GF-D8 (cell line): ENCODE results near the gene MAN1A2.
"Not testable (repeated sequence)": the region's sequence is repeated elsewhere in the genome, so short reads cannot be mapped to it uniquely, and the experiment has no call there.

Experiments
- DNase-seq: peaks from one replicate; lab custom pipeline; 2025; lab: John Stamatoyannopoulos, UW

MAN1A2 gene

DNA sequence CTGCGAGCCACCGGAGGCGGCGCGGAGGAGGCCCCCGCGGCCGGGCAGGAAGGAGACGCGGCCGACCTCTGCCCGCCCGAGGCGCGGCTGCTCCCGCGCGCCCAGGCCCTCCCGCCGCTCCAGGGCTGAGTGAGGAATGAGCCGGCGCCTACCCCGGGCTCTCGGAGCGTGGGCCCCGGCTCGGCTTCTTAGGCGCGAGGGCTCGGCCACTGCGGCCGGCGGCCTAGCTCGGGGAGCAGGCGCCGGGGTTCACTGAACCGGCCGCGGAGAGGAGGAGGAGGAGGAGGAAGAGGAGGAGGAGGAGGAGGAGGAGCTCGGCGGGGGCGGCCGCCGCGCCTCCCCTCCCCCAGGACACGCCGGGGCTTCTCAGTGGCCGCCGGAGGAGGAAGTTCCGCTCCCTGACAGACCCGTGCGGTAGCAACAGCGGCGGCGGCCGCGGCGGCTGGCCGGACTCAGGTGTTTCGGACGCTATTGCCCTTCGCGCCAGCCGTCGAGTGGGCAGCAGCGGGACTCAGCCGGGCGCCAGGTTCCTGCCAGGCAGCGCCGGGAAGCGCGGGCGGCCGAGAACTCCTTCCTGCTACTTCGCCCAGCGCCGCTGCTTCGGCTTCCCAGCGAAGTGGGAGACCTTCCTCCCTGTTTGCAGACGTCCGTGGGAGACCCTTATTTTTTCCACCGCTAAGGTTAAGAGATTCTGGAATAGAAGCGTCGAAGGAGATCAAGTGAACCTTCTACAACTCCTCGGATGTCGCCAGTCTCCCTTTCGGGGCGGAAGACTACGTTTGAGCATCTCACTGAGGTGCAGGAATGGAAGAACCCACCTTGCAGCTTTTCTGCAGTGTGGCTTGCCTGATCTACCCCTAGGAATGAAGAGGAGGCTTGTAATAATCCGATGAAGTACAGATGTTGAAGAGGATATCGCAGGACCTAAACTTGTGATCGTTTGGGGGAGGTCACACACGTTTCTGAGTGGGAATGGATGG lies at the start of gene MAN1A2:
Gene MAN1A2 (plus strand): TSS at position 404 of the 980 bp plus-strand sequence. CDS start 735 bp downstream, outside the sequence.
- peak; percentile 77 for DNase-seq

DNA sequence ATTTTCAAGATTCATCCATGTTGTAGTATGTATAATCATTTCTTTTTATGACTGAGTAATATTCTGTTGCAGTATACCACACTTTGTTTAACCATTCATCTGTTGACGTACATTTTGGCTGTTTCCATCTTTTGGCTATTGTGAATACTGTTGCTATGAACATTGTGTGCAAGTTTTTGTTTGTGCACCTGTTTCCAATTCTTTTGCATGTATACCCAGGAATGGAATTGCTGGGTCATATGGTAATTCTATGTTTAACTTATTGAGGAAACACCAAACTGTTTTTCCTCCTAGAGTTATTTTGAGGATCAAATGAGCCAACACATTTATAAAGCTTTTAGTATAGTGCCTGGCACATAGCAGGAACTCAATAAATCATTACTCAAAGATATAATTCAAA lies 49.2 kb upstream of the MAN1A2 start:
- no peak for DNase-seq

DNA sequence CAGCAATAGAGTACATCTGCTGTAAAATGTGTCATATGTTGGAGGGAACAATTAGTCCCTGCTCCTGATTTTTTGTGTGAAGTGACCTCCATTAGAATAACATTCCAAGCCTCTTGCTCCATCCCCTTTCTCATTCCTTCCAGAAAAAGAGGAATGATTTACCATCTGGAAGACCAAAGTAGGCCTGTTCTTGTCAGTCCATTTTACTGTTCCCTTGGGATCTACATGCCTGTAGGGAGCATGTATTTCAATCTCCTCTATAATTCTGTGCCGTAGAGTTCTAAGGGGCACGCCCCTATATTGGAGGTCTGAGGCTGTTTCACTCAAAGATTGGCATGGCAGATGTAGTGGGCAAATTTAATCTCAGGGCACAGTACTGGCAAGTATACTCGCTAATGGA lies 48.8 kb upstream of the MAN1A2 start:
- no peak for DNase-seq

DNA sequence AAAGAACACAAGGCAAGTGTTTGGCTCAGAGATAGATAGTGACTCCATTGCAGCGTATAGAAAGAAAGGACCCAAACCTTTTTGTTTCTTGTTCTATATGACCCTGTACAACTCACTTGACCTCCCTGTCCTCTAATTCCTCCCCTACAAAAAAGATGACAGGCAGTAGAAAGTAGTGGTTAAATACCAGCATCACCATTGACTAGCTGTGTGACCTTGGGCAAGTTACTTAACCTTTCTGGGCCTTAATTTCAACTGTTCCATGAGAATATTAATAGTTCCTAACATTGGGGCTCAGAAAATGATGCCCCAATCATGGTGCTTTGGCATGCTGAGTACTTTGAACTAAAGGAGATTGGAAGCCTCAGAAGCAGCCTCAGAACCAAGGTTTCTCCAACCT lies 46.7 kb upstream of the MAN1A2 start:
- no peak for DNase-seq

DNA sequence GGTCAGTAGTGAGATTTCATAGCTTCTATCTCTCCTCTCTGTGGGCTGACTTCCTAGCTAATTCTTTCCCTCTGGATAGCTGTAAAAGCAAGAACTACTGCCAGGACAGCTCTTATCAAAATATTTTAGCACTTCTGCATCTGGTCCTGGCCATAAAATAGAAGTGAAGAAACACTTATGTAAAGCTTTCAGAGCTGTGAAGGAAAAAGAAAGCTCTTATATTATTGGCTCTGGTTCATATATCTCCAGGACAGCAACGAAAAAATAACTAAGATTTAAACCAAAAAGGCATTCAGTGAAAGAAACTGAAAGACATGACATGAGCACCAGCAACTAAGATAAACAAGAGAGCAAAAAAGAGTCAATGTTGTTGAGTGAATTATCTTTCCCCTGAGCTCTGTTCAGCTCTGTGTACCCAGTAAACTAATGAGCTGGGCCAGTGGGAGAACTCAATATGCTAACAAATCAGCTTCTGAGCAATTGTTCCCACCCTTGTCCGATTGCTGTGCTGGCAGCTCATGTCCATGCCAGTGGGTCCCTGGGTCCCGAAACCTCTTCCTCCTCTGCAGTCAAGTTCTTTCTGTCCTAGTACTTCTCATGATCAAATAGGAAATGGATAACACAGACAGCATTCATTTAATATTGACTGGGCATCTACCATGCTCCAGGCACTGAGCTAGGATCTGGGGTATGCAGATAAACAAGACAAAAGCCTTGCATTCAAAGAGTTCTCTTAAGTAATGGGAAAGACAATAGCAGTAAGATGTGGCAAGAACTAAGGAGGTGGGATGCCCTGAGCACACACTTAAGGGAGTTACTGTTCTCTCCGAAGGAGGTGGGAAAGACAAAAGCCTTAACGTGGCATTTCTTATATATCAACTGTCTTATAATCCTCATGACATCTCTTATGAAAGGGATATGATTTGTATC lies 45.3 kb upstream of the MAN1A2 start:
- DNase-seq: no peak

DNA sequence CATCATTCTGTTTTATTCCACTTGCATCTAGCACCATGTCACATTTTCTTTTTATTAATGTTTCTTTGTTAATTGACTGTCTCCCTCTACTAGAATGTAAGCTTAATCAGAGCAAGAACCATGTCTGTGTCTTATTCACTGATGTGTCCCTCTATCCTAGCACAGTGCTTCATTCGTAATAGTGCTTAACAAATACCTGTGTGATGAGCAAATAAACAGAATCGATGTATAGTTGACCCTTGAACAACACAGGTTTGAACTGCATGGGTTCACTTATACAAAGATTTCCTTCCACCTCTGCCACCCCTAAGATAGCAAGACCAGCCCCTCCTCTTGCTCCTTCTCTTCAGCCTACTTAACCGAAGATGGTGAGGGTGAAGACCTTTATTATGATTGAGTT lies 42.9 kb upstream of the MAN1A2 start:
- no peak for DNase-seq

DNA sequence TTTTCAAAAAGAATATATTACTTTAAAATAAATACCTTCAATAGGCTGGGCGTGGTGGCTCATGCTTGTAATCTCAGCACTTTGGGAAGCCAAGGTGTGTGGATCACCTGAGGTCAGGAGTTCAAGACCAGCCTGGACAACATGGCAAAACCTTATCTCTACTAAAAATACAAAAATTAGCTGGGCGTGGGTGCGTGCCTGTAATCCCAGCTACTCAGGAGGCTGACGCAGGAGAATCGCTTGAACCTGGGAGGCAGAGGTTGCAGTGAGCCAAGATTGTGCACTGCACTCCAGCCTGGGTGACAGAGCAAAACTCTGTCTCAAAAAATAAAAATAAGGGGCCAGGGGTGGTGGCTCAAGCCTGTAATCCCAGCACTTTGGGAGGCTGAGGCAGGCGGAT lies 41.2 kb upstream of the MAN1A2 start:
- not testable (repeated sequence) for DNase-seq

DNA sequence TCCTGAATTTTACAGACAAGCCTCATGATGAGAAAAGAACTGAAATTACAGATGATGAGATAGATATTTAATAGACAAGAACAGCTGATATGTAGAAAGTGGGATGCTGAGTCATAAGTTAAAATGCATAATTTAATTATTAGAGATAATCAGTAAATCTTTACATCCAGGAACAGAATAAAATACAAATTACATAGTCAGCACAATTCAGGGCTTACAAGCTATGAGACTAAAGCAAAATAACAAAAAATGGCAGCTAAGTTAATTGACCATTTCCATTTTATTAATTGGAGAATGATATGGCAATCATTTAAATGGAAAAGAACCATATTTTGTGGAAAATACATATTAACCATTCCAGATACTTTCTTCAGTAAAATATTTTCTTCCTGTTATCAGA lies 40.2 kb upstream of the MAN1A2 start:
- no peak for DNase-seq

DNA sequence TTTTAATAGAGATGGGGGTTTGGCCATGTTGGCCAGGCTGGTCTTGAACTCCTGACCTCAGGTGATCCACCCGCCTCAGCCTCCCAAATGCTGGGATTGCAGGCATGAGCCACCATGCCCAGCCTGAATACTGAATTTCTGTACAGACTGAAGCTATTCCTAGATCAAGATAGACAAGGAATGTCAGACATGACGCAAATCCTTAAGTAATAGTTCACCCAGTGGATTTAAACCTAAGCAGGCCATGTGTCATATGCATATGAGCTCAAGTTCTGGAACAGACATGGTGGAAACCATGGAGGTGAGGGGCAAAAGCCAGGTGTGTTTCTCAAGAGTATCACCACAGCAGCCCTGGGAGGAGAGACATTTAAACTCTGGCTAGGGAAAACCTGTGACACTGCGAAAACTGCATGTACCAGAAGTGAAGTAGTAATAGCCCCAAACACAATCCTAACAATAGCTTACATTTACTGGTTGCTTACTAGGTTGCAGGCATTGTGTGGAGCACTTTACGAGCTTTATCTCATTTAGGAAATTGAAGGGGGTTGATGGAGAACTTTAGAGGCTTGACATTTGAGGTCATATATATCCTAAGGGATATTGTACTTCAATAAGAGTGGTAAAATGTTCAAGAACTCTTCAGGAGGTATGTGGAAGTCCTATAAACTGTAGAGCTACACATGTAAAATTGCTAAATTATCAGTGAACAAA lies 31.7 kb upstream of the MAN1A2 start:
- DNase-seq: no peak

DNA sequence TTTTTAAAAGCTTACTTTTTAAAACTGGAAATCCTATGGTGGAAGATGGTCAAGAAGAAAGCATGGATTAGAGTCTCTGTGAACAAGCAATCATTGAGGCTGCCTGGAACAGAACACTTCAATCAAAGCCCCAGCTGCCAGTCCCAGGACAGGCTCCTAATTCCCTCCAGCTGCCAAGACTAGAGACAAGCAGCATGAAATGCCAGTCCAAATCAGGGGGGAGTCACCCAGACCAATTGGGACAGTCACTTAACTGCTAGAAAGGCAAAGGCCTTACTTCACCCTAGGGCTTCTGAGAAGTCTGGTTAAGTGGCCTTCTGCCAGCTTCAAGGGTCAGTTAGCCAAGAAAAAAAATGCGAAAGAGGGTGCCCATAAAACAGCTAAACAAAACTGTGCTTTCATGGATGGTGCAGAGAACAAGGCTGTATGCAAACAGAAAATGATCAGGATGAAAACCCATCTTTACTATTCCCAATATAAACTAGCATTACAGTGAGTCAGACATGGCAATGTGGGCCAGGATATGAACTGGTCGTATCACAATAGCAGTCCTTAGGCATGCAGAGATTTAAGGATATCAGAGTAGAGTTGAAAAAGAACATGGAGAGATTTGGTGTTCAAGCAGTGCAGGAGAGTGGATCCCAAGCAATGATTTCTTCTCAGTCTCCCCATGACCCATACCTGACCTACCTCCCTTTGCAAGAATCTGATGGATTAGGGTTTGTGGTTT lies 31.0 kb upstream of the MAN1A2 start:
- DNase-seq: no peak

DNA sequence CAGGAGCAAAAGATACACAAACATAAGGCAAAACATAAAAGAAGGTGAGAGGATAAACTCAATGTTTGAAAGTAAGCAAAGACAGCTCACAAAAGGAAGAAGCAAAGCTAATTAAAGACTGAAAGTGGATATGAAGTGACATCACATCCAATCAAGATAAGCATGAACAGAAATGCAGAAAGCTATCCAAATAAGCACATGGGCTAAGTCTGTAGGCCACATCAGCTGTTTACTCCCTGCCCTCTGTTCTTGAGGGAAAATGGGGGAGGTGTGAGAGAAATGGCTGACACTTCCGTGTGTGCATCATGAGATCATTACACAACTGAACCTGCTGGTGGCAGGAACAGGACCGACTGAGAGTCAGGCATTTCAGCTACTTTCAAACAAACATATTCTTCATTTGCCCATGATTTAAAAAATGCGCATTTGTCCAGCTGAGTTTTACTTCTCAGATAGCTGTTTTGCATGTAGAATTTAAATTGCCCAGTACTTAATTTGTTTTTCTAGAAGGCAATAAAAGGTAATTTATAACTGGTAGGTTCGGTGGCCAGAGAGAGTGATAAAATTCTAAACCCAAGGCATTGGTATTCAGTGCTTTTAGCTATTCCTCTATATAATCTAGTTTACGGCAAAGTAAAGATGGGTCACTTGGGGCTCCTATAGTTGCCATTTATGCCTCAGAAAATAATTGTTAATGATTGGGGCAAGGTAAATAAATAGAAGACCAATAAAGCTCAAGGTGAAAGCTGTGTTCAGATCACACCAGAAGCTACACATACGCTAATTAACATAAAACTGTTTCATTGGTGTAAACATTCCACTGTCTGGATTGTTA lies 27.2 kb upstream of the MAN1A2 start:
- no peak for DNase-seq

DNA sequence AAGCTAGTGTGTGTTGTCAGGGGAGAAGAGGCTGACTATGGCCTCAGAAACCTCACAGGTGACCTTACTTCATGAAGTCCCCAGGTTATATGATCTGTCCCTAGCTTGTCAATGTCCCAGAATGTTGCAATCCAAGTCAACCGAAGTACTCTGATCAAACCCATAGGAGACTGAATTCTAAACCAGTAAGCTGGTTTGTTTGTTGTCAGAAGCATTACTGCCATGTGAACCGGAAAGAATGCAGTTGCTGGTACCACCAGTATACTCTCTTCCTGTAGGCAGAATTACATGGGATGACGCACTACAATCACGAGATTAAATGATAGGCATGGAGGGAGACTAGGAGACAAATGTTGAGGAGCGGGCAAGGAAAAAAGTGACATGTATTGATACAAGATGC lies 26.1 kb upstream of the MAN1A2 start:
- DNase-seq: no peak

DNA sequence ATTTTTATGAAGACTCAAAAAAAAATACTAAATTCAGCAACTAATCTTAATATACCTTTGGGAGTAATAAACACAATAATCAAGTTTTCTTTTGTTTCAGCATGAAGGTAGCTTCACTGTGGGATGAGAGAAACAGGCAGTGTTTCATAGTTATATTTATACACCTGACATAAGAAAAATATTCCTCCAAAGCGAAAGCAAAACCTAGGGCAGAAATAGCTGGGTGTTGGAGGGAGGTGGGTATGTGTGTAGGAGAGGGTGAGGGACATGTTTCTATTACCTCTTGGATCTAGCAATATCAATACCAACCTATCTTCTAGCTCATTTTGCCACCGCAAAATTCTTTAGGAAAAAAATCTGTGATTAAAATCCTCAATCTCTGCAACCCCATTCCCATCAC lies 24.9 kb upstream of the MAN1A2 start:
- no peak for DNase-seq

DNA sequence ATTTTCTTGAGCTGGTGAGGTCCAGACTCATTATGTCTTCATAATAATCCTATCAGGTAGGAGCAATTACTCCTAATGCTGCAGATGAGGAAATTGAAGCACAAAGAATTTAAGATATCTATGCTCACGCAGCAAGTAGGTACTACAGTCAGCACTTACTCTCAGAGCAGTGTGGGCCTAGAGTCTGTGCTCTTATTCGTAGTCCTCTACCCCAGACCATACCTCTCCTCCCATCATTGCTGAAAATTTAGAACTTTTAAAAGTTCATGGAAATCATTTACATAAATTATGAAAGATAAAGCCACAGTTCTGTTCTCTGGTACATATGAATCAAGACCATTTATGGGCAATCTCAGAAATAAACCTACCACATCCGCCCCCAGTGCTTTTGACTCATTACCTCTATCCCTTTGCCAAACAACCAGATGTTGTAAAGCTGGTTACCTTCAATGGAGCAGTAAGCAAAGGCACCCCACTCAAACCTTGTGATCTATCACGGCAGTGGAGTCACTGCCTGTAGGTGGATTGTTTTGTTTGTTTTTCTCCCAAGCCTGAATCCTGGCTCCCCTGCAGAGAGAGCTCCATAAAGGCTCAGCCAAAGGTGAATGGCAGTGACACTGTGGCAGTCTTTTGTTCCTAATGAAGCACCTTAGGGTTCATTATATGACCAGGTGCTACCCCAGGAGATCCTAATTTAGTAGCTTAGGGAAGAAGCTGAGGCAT lies 20.9 kb upstream of the MAN1A2 start:
- DNase-seq: no peak

DNA sequence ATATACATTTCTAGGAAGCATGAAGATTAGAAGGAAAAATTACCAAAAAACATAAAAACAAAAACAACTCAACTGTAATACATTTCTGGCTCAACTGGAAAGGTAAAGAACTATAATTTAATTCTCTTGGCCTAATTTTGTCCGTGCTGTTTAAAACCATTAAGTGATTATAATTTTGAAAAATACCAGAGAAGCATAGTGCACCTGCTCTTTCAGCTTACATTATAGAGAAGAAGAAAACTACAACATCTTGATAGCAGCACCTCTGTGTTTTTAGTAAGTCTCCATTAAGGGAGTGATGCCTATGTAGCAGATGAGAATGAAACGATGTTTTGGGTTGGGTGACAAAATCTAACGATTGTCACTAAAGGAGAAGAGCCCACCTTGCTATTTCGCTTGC lies 19.3 kb upstream of the MAN1A2 start:
- no peak for DNase-seq

DNA sequence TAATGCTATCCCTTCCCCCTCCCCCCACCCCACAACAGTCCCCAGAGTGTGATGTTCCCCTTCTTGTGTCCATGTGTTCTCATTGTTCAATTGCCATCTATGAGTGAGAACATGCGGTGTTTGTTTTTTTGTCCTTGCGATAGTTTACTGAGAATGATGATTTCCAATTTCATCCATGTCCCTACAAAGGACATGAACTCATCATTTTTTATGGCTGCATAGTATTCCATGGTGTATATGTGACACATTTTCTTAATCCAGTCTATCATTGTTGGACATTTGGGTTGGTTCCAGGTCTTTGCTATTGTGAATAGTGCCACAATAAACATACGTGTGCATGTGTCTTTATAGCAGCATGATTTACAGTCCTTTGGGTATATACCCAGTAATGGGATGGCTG lies 14.6 kb upstream of the MAN1A2 start:
- DNase-seq: not testable (repeated sequence)

DNA sequence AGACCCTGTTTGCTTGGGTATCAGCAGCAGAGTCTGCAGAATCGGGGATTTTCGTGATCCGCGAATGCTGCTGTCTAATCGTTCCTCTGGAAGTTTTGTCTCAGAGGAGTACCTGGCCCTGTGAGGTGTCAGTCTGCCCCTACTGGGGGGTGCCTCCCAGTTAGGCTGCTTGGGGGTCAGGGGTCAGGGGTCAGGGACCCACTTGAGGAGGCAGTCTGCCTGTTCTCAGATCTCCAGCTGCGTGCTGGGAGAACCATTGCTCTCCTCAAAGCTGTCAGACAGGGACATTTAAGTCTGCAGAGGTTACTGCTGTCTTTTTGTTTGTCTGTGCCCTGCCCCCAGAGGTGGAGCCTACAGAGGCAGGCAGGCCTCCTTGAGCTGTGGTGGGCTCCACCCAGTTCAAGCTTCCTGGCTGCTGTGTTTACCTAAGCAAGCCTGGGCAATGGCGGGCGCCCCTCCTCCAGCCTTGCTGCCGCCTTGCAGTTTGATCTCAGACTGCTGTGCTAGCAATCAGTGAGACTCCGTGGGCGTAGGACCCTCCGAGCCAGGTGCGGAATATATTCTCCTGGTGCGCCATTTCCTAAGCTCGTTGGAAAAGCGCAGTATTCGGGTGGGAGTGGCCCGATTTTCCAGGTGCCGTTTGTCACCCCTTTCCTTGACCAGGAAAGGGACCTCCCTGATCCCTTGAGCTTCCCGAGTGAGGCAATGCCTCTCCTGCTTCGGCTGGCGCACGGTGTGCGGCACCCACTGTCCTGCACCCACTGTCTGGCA lies 9.2 kb upstream of the MAN1A2 start:
- not testable (repeated sequence) for DNase-seq

DNA sequence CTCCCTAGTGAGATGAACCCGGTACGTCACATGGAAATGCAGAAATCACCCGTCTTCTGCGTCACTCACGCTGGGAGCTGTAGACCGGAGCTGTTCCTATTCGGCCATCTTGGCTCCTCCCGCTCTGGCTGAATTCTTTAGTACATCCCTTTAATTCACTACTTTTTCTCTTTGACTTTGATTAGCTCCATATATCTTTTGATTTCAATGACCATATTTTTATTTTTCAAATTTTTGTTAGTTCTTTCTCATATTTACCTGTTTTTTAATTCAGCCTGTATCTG lies 8.7 kb upstream of the MAN1A2 start:
- DNase-seq: not testable (repeated sequence)

DNA sequence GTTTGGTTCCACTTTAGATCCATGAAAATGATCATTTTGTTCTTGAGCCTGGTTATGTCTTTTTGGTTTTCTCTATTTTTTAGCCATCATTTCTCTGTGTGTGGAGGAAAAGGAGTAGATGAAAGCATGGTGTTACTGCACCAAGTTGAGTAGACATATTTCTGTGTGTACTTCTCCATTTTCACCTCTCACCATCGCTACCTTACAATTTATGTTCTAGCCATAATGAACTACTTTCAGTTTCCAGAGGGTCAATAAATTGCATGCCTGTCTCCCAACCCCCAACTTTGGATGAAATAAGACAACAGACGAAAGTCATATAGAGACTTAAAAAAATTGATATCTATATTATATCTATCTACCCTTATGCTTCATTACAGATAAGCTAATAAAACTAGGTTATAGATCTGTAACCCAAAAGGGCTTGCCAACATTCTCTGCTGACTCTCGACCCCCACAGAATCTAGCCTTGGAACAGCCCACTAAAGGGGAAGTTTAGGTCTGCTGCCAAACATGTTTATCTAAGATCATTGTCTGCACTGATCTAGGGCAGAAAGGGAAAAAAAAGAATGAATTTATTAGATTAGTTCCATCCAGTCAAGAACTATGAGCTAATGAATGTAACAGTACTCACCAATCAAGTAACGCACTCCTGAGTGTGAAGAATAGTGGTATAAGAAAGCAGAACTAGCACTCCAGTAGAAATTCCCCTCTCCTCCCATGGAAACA lies 7.5 kb upstream of the MAN1A2 start:
- no peak for DNase-seq
